ENCODE data around the gene ZYX. TPM values are rescaled to one million over a fixed set of nuclear protein-coding genes. Genes with fewer than 3 reads are reported as not detected.
"Not testable (repeated sequence)": the region's sequence is repeated elsewhere in the genome, so short reads cannot be mapped to it uniquely, and the experiment has no call there.

Gene ZYX
- total RNA-seq, 1 donor from 2014 or later, result 412 TPM

- Mint-ChIP-seq H3K4me1 (ENCODE audit: unreplicated experiment) (peaks cover 42% of the 10 kb centered on the region), H3K27ac (ENCODE audit: unreplicated experiment) (peak overlapping the region; percentile 74), H3K27me3 (ENCODE audit: unreplicated experiment) (no peaks in the 10 kb centered on the region), H3K9me3 (ENCODE audit: unreplicated experiment) (no peaks in the 10 kb centered on the region), H3K36me3 (ENCODE audit: unreplicated experiment) (peaks cover 35% of the 10 kb centered on the region), H3K4me3 (ENCODE audit: unreplicated experiment) (no peak overlapping the region)
- no peak for TF ChIP-seq CTCF (IDR thresholded peaks at IDR 0.05)
- no peak for DNase-seq (ENCODE audit: extremely low spot score, unreplicated experiment)
Observed at GRCh38 chr7:143391462-143392404, 10.6 kb downstream of the ZYX start.

DNA sequence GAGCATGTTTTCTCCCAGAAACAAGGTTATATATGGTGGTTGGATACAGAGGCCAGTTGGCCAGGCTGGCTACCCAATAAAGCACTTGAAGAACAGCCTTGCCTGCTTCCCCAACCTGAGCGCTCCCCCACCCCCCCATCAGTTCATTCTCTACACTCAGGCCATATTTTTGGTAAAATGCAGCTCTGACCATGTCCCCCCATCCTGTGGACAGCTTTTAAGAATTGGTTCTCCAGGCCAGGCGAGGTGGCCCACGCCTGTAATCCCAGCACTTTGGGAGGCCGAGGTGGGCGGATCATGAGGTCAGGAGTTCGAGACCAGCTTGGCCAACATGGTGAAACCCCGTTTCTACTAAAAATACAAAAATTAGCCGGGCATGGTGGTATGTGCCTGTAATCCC, 11.3 kb downstream of the ZYX start:
- H3K27ac Mint-ChIP-seq (ENCODE audit: unreplicated experiment), result peak overlapping the region; percentile 27
- H3K36me3 Mint-ChIP-seq (ENCODE audit: unreplicated experiment), result peaks cover 35% of the 10 kb centered on the region
- not testable (repeated sequence) for H3K27me3 Mint-ChIP-seq (ENCODE audit: unreplicated experiment)

DNA sequence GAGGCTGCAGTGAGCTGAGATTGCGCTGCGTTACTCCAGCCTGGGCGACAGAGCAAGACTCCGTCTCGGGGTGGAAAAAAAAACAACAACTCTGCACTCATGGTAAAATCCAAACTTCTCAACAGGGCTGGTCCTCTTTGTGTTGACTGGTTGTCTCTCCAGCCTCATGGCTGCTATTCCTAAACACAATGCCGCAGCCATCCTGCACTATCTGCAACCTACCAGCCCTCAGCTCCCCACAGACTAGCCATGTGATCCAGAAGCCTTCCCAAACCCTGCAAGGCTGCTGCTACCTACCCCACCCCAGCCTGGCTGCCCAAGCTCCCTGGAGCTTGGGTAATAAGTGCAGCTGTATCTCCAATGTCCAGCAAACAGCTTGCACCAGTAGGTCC, 11.7 kb downstream of the ZYX start:
- no peak overlapping the region for H3K4me3 Mint-ChIP-seq (ENCODE audit: unreplicated experiment)
- peak overlapping the region; percentile 31 for H3K27ac Mint-ChIP-seq (ENCODE audit: unreplicated experiment)
- H3K4me1 Mint-ChIP-seq (ENCODE audit: unreplicated experiment), result peaks cover 37% of the 10 kb centered on the region
- no peak for DNase-seq (ENCODE audit: extremely low spot score, unreplicated experiment)
- H3K9me3 Mint-ChIP-seq (ENCODE audit: unreplicated experiment), result no peaks in the 10 kb centered on the region
- no peaks in the 10 kb centered on the region for H3K27me3 Mint-ChIP-seq (ENCODE audit: unreplicated experiment)
- no peak for TF ChIP-seq CTCF (IDR thresholded peaks at IDR 0.05)
- peaks cover 31% of the 10 kb centered on the region for H3K36me3 Mint-ChIP-seq (ENCODE audit: unreplicated experiment)

More for the DNA sequence above, 11.3 kb downstream of the ZYX start:
- peaks cover 42% of the 10 kb centered on the region for H3K4me1 Mint-ChIP-seq (ENCODE audit: unreplicated experiment)
- DNase-seq (ENCODE audit: extremely low spot score, unreplicated experiment); H3K9me3 Mint-ChIP-seq (ENCODE audit: unreplicated experiment); H3K4me3 Mint-ChIP-seq (ENCODE audit: unreplicated experiment): not testable (repeated sequence)

- Mint-ChIP-seq H3K4me1 (ENCODE audit: unreplicated experiment) (peaks cover 37% of the 10 kb centered on the region), H3K36me3 (ENCODE audit: unreplicated experiment) (peaks cover 30% of the 10 kb centered on the region), H3K9me3 (ENCODE audit: unreplicated experiment) (no peaks in the 10 kb centered on the region), H3K27ac (ENCODE audit: unreplicated experiment) (peak overlapping the region; percentile 31), H3K27me3 (ENCODE audit: unreplicated experiment) (no peaks in the 10 kb centered on the region), H3K4me3 (ENCODE audit: unreplicated experiment) (no peak overlapping the region)
- no peak for DNase-seq (ENCODE audit: extremely low spot score, unreplicated experiment)
- TF ChIP-seq CTCF (IDR thresholded peaks at IDR 0.05), result no peak
Observed at GRCh38 chr7:143393267-143394041, 12.3 kb downstream of the ZYX start.

- no peak for TF ChIP-seq CTCF (IDR thresholded peaks at IDR 0.05)
- no peak overlapping the region for H3K4me3 Mint-ChIP-seq (ENCODE audit: unreplicated experiment)
- H3K36me3 Mint-ChIP-seq (ENCODE audit: unreplicated experiment), result peaks cover 26% of the 10 kb centered on the region
- H3K4me1 Mint-ChIP-seq (ENCODE audit: unreplicated experiment), result peaks cover 37% of the 10 kb centered on the region
- no peak overlapping the region for H3K27ac Mint-ChIP-seq (ENCODE audit: unreplicated experiment)
- H3K27me3 Mint-ChIP-seq (ENCODE audit: unreplicated experiment), result no peaks in the 10 kb centered on the region
- no peak for DNase-seq (ENCODE audit: extremely low spot score, unreplicated experiment)
- H3K9me3 Mint-ChIP-seq (ENCODE audit: unreplicated experiment), result no peaks in the 10 kb centered on the region
Observed at GRCh38 chr7:143394068-143394467, 12.9 kb downstream of the ZYX start.
